Right atrium auricular region (tissue), 2 donors: ENCODE results near the gene RGPD6. TPM values are rescaled to one million over a fixed set of nuclear protein-coding genes. Genes with fewer than 3 reads are reported as not detected.
"Not testable (repeated sequence)": the region's sequence is repeated elsewhere in the genome, so short reads cannot be mapped to it uniquely, and the experiment has no call there.

Experiments used
- DNase-seq: peaks from one replicate; pipeline ENCODE4 v3.0.0-alpha.2; 2019; ENCODE audit warnings: low spot score
- H3K27ac ChIP-seq, 2 donors: fragments of 200-600 bp; sonication (generic); 1 replicate in 1 of 2; 2 replicates in 1 of 2; pipeline ENCODE4 v1.5.1; 2016 to 2019
- H3K27me3 ChIP-seq, 2 donors: fragments of 200-600 bp; sonication (generic); one replicate each; pipeline versions ENCODE4 v1.5.1 to v1.6.0; 2017 to 2019
- H3K36me3 ChIP-seq: fragments of 200-600 bp; sonication (generic); one replicate; pipeline ENCODE4 v1.5.1; 2016
- H3K4me1 ChIP-seq, 2 donors: fragments of 200-600 bp; sonication (generic); one replicate each; pipeline versions ENCODE4 v1.5.1 to v1.6.0; 2017 to 2019
- H3K4me3 ChIP-seq, 2 donors: fragments of 200-600 bp; sonication (generic); 1 replicate in 1 of 2; 2 replicates in 1 of 2; pipeline ENCODE4 v1.5.1; 2017 to 2019; ENCODE audit warnings: mild to moderate bottlenecking in 1 of 2, moderate library complexity in 1 of 2
- H3K9me3 ChIP-seq, 2 donors: fragments of 200-600 bp; sonication (generic); one replicate each; pipeline ENCODE4 v1.5.1; 2019
- total RNA-seq, 2 donors: library from RNA; depleted of rRNA; stranded (reverse); fragments of >200 nt; gene quantifications; one replicate each; pipeline ENCODE4 v1.1.0, GENCODE V29; 2016

Gene RGPD6
- total RNA-seq, 2 donors from 2014 or later = 21.1 to 21.7 TPM

DNA sequence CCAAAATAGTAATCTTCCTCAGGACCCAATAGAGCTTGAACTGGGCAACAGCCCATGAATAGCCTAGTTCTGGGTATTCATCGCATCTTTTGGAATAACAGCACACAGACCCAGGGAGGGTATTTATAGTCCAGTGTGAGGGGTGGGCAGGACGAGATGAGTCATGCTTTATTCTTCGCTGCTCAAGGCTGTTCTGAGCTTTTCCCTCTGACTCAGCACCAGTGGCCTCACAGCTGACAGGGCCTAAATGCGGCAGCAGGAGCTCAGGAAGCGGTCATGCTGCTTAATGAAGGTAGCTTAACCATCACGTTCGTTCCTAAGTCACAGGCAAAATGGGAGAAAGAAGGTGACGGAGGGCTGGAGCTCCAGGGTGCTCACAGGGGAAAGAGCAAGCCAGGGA, 111.7 kb downstream of the RGPD6 start:
- not testable (repeated sequence) for H3K36me3 ChIP-seq, H3K4me1 ChIP-seq, DNase-seq, H3K27me3 ChIP-seq, H3K9me3 ChIP-seq, H3K4me3 ChIP-seq, H3K27ac ChIP-seq

Other genes starting within 250 kb of the RGPD6 start
- 1 to 10 TPM; 2.9 to 5.2 TPM for gene LIMS4, start 104.4 kb downstream of the RGPD6 start, total RNA-seq
- gene BUB1, start 100.8 kb upstream of the RGPD6 start, total RNA-seq = 1 to 10 TPM in 1 of 2 donors, under 1 TPM in 1; 0.28 to 1.4 TPM
- gene ACOXL, start 155.4 kb upstream of the RGPD6 start, total RNA-seq = under 1 TPM; 0.33 to 0.55 TPM